ENCODE measurements around the gene FAM50A. TPM values are rescaled to one million over a fixed set of nuclear protein-coding genes. Genes with fewer than 3 reads are reported as not detected.
A peak's percentile ranks its signal among the peaks of the same experiment; 100 is the strongest.

FAM50A gene
- total and polyA plus RNA-seq, 4 donors = 10.9 to 25.1 (median 14.0) TPM

GRCh38 chrX:154444755-154445246 is 860 bp downstream of the FAM50A start:
- WGBS = 73% methylated on average over 13 of the region's 13 CpGs
- Histone ChIP-seq H3K9me3 (ENCODE audit: control insufficient read depth in 4 of 4, low read length in 3 of 4) (no peaks in the 10 kb centered on the region), H3K27ac (ENCODE audit: low read depth in 1 of 2, low read length in 2 of 2) (no peak overlapping the region), H3K4me1 (ENCODE audit: control insufficient read depth in 4 of 4, insufficient read depth in 4 of 4, low read length in 3 of 4) (peaks cover 6 to 17% (median 10%) of the 10 kb centered on the region in 4 donors), H3K36me3 (ENCODE audit: control insufficient read depth in 4 of 4, insufficient read depth in 3 of 4, low read depth in 1 of 4, low read length in 3 of 4) (peaks cover 0 to 19% (median 7%) of the 10 kb centered on the region in 4 donors), H3K4me3 (ENCODE audit: low read depth in 1 of 3, low read length in 3 of 3) (peak overlapping the region in 2 of 3 donors; percentile 43 to 77), H3K27me3 (ENCODE audit: control insufficient read depth in 4 of 4, insufficient read depth in 4 of 4, low read length in 3 of 4) (no peaks in the 10 kb centered on the region), H3K9ac (ENCODE audit: low read depth in 1 of 2, low read length in 2 of 2) (no peak overlapping the region)
- no peak for DNase-seq (ENCODE audit: low spot score)
- TF ChIP-seq RXRA (IDR thresholded peaks at IDR 0.05) = no peak
- TF ChIP-seq HNF4A (conservative IDR thresholded peaks at IDR 0.05) = no peak
- TF ChIP-seq NR2F2 (IDR thresholded peaks at IDR 0.05) = no peak
- no peak for TF ChIP-seq RAD21 (IDR thresholded peaks at IDR 0.05)
- no peak for TF ChIP-seq FOXA2 (IDR thresholded peaks at IDR 0.05)
- no peak for TF ChIP-seq HNF4G (IDR thresholded peaks at IDR 0.05)
- TF ChIP-seq SP1 (IDR thresholded peaks at IDR 0.05) = no peak
- TF ChIP-seq ZBTB33 (IDR thresholded peaks at IDR 0.05) = no peak
- TF ChIP-seq MAX (IDR thresholded peaks at IDR 0.05) = no peak
- no peak for TF ChIP-seq REST (IDR thresholded peaks at IDR 0.05)
- no peak for TF ChIP-seq YY1 (IDR thresholded peaks at IDR 0.05)

DNA sequence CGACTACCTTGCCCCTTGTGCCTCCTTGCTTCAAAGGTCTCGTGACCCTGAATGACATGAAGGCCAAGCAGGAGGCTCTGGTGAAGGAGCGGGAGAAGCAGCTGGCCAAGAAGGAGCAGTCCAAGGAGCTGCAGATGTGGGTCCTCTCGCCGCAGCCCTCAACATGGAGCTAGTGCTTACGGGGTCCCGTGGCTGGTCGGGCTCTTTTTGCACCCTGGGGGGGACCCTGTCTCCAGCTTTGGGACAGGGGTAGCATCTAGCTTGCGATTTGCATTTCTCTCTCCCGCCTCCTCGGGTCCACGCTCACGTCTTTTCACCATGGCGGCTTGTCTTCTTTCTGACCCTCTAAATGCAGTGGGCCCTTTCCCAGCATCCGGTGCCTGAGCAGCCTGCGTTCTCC is 1.8 kb downstream of the FAM50A start:
- WGBS = 98% methylated on average over 16 of the region's 16 CpGs
- H3K9me3 ChIP-seq (ENCODE audit: control insufficient read depth in 4 of 4, low read length in 3 of 4) = no peaks in the 10 kb centered on the region
- H3K36me3 ChIP-seq (ENCODE audit: control insufficient read depth in 4 of 4, insufficient read depth in 3 of 4, low read depth in 1 of 4, low read length in 3 of 4) = peaks cover 0 to 26% (median 10%) of the 10 kb centered on the region in 4 donors
- no peak for DNase-seq (ENCODE audit: low spot score)
- TF ChIP-seq RXRA (IDR thresholded peaks at IDR 0.05) = no peak
- no peak for TF ChIP-seq GABPA (IDR thresholded peaks at IDR 0.05 in 1 of 2, conservative IDR thresholded peaks at IDR 0.05 in 1 of 2)
- TF ChIP-seq YY1 (IDR thresholded peaks at IDR 0.05) = no peak
- H3K4me3 ChIP-seq (ENCODE audit: low read depth in 1 of 3, low read length in 3 of 3) = no peak overlapping the region
- no peak overlapping the region for H3K9ac ChIP-seq (ENCODE audit: low read depth in 1 of 2, low read length in 2 of 2)
- no peaks in the 10 kb centered on the region for H3K27me3 ChIP-seq (ENCODE audit: control insufficient read depth in 4 of 4, insufficient read depth in 4 of 4, low read length in 3 of 4)
- H3K27ac ChIP-seq (ENCODE audit: low read depth in 1 of 2, low read length in 2 of 2) = no peak overlapping the region
- H3K4me1 ChIP-seq (ENCODE audit: control insufficient read depth in 4 of 4, insufficient read depth in 4 of 4, low read length in 3 of 4) = peaks cover 4 to 12% (median 8%) of the 10 kb centered on the region in 4 donors

DNA sequence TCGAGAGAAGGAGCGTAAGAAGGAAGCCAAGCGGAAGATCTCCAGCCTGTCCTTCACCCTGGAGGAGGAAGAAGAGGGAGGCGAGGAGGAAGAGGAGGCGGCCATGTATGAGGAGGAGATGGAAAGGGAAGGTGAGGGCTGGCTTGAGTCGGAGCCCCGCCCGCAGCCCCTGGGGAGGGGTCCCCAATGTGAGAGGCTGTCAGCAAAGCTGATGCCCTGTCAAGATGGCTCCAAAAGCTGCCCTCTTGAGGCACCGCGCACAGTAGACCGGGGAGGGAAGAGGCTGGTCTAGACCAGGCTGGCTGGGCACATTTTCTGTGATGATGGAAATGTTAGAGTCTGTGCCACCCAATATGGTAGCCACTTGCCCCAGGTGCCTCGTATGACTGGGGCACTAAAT is 2.5 kb downstream of the FAM50A start:
- WGBS = 96% methylated on average over 12 of the region's 12 CpGs
- peaks cover 4 to 12% (median 8%) of the 10 kb centered on the region in 4 donors for H3K4me1 ChIP-seq (ENCODE audit: control insufficient read depth in 4 of 4, insufficient read depth in 4 of 4, low read length in 3 of 4)
- no peak overlapping the region for H3K4me3 ChIP-seq (ENCODE audit: low read depth in 1 of 3, low read length in 3 of 3)
- H3K36me3 ChIP-seq (ENCODE audit: control insufficient read depth in 4 of 4, insufficient read depth in 3 of 4, low read depth in 1 of 4, low read length in 3 of 4) = peaks cover 0 to 26% (median 11%) of the 10 kb centered on the region in 4 donors
- no peak overlapping the region for H3K9ac ChIP-seq (ENCODE audit: low read depth in 1 of 2, low read length in 2 of 2)
- no peak for DNase-seq (ENCODE audit: low spot score)
- no peak for TF ChIP-seq YY1 (IDR thresholded peaks at IDR 0.05)
- TF ChIP-seq MAX (IDR thresholded peaks at IDR 0.05) = no peak
- H3K9me3 ChIP-seq (ENCODE audit: control insufficient read depth in 4 of 4, low read length in 3 of 4) = no peaks in the 10 kb centered on the region
- no peak overlapping the region for H3K27ac ChIP-seq (ENCODE audit: low read depth in 1 of 2, low read length in 2 of 2)
- H3K27me3 ChIP-seq (ENCODE audit: control insufficient read depth in 4 of 4, insufficient read depth in 4 of 4, low read length in 3 of 4) = no peaks in the 10 kb centered on the region

Measured in liver (tissue), 9 donors.